ENCODE measurements around the gene EIF3I.

The EIF3I gene

DNA sequence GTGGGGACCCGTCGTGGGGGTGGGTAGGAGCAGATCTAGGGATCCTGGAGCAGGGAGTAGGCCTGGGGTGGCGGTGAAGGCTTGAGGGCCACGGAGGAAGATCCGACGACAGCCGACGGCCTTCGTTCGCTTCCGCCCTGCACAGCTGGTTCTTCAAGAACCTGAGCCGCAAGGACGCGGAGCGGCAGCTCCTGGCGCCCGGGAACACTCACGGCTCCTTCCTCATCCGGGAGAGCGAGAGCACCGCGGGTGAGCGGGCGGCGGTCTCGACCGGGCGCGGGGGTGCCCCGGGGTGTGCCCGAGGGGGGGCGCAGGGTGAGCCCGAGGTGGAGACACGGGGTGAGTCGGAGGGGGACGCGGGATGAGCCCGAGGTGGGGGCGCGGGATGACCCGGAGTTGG is 53.2 kb downstream of the EIF3I start:
- TF ChIP-seq, protein P1, sequence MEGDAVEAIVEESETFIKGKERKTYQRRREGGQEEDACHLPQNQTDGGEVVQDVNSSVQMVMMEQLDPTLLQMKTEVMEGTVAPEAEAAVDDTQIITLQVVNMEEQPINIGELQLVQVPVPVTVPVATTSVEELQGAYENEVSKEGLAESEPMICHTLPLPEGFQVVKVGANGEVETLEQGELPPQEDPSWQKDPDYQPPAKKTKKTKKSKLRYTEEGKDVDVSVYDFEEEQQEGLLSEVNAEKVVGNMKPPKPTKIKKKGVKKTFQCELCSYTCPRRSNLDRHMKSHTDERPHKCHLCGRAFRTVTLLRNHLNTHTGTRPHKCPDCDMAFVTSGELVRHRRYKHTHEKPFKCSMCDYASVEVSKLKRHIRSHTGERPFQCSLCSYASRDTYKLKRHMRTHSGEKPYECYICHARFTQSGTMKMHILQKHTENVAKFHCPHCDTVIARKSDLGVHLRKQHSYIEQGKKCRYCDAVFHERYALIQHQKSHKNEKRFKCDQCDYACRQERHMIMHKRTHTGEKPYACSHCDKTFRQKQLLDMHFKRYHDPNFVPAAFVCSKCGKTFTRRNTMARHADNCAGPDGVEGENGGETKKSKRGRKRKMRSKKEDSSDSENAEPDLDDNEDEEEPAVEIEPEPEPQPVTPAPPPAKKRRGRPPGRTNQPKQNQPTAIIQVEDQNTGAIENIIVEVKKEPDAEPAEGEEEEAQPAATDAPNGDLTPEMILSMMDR (IDR thresholded peaks at IDR 0.05; ENCODE audit: insufficient read depth, low read depth, low read length, missing control alignments), result no peak
- no peak for DNase-seq (ENCODE audit: low read depth)
- H3K4me3 ChIP-seq (ENCODE audit: low read depth, low read length), result no peak overlapping the region

DNA sequence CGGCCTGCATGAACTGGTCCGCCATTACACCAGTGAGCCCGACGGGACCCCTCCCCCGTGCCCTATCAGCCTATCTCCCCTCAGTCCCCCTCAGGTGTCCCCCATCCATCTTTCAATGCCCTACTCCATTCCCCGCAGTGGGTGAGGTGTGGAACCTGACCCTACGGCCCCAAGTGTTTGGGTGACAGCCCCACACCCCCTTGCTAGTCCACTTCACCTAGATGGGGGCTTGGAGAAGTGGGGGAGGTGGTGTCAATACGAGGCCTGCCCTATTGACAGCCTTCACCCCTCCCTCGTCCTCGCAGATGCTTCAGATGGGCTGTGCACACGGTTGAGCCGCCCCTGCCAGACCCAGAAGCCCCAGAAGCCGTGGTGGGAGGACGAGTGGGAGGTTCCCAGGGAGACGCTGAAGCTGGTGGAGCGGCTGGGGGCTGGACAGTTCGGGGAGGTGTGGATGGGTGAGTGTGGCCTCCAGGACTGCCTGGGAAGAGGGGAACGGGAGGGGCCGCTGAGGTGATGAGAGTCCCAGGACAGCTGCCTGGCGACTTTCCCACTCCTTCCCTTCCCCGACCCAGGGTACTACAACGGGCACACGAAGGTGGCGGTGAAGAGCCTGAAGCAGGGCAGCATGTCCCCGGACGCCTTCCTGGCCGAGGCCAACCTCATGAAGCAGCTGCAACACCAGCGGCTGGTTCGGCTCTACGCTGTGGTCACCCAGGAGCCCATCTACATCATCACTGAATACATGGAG is 54.0 kb downstream of the EIF3I start:
- DNase-seq (ENCODE audit: low read depth), result no peak
- H3K4me3 ChIP-seq (ENCODE audit: low read depth, low read length), result no peak overlapping the region
- TF ChIP-seq, protein P1 (IDR thresholded peaks at IDR 0.05; ENCODE audit: insufficient read depth, low read depth, low read length, missing control alignments), result no peak

Data from GM12865 (cell line).